Activated CD4-positive, alpha-beta T cell treated with anti-CD3 and anti-CD28 coated beads, Interleukin-2, Interleukin-6, amounts not matched to agents 100 ng/mL and 50 ng/mL, durations not matched to agents 16 hours and 8 hours (primary cell): ENCODE results near the gene EGFL6.
A peak's percentile ranks its signal among the peaks of the same experiment; 100 is the strongest.
"Not testable (repeated sequence)": the region's sequence is repeated elsewhere in the genome, so short reads cannot be mapped to it uniquely, and the experiment has no call there.

Experiments
- DNase-seq: peaks from one replicate; pipeline ENCODE4 v3.0.0-alpha.2; 2020

EGFL6 gene

GRCh38 chrX:13655674-13656073 lies 86.3 kb downstream of the EGFL6 start:
- DNase-seq, result no peak

GRCh38 chrX:13658602-13659001 lies 89.2 kb downstream of the EGFL6 start:
- DNase-seq, result peak; percentile 61

DNA sequence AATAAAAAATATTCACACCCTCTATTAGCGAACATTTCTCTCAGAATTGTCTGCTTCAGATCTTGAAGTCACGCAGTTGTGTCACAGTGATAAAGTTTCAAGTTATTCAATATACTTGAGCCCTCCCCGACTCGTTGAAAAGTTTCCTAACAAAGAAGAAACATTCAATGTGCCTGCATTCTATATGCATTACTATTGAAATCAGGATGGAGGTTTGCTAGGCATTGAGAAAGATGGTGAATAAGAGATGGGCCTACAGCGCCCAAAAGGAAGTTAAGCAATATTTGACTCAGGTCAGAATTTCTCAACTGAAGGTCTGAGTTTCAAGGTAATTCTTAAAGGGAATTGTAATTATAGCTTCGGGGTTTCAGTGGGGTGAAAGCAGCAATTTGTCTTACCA lies 89.7 kb downstream of the EGFL6 start:
- no peak for DNase-seq

DNA sequence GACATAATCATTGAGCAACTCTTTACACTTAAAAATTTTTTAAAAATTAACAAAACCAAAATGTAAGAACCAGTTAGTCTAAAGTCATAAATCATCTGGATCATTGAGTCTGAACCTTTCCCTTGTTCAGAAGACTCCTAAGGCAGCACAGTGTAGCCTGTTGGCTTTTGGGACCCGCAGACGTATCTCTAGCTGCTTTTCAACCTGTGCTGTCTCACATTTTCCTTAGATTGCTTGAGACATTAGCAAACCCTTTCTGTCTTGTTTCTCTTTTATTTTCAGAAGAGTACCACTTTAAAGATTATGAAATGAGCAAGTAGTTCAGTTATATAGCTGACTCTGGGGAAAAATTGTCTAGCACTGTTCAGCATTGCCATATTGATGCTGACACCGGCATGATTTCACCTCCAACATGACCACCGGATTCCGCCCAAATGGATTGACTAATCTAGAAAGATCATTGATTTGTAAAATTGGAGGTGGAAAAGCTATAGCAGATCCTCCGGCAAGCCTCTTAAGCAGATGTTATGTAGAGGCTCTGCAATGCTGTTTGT lies 92.4 kb downstream of the EGFL6 start:
- peak; percentile 24 for DNase-seq

DNA sequence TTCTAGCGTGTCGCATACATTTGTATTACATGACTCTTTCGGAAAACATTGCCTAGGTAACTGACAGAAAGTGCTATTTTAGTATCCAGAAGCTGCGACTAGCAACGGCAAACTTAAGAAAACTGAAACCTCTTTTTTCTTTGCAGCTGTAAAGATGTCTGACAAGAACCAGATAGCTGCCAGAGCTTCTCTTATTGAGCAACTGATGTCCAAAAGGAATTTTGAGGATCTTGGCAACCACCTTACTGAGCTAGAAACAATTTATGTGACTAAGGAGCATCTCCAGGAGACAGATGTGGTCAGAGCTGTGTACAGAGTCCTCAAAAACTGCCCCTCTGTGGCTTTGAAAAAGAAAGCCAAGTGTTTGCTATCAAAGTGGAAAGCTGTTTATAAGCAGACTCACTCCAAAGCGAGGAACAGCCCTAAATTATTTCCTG lies 93.0 kb downstream of the EGFL6 start:
- no peak for DNase-seq

DNA sequence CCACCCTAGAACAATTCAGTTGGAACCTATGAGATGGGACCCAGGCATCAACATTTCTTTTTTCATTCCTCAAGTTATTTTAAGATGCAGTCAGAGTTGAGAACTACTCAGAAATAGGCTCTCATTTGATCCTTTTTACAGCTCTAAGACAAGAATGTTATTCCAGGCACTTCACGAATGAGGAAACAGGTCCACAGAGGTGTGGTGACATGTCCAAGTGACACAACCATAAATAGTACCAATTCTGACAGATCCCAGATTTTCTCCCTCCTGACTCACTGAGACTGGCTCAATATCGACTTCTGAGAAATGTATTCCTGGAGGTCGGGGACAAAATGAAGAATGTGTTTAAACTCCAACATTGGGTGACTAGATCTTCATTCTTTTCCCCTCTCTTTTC lies 94.6 kb downstream of the EGFL6 start:
- DNase-seq, result no peak

GRCh38 chrX:13666836-13667235 lies 97.4 kb downstream of the EGFL6 start:
- DNase-seq, result no peak

GRCh38 chrX:13667919-13668318 lies 98.5 kb downstream of the EGFL6 start:
- DNase-seq, result no peak

GRCh38 chrX:13669246-13669737 lies 99.9 kb downstream of the EGFL6 start:
- DNase-seq, result peak; percentile 67

DNA sequence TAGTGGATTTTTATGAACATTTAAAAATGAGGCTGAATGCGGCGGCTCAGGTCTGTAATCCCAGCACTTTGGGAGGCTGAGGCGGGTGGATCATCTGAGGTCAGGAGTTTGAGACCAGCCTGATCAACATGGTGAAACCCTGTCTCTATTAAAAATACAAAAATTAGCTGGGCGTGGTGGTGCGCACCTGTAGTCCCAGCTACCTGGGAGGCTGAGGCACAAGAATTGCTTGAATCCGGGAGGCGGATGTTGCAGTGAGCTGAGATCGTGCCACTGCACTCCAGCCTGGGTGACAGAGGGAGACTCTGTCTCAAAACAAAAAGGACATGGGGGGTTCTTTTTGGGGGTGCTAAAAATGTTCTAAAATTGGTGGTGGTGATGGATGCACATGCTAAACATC lies 100.4 kb downstream of the EGFL6 start:
- not testable (repeated sequence) for DNase-seq

GRCh38 chrX:13670197-13670596 lies 100.8 kb downstream of the EGFL6 start:
- DNase-seq, result no peak

DNA sequence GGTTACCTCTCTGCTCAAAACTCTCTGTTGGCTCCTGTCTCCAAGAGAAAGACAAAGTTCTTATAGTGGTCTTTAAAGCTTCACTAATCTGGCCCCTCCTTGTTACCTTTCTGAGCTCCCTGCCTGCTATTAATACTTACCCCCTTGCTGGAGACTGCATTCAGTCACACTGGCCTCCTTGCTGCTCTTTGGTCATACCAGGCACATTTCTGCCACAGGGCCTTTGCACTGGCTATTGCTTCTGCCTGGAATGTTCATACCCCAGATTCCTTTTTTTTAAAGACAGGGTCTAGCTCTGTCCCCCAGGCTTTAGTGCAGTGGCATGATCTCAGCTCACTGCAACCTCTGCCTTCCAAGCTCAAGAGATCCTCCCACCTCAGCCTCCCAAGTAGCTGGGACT lies 103.6 kb downstream of the EGFL6 start:
- DNase-seq, result no peak

- DNase-seq, result no peak
Observed at GRCh38 chrX:13676885-13677284, 107.5 kb downstream of the EGFL6 start.

DNA sequence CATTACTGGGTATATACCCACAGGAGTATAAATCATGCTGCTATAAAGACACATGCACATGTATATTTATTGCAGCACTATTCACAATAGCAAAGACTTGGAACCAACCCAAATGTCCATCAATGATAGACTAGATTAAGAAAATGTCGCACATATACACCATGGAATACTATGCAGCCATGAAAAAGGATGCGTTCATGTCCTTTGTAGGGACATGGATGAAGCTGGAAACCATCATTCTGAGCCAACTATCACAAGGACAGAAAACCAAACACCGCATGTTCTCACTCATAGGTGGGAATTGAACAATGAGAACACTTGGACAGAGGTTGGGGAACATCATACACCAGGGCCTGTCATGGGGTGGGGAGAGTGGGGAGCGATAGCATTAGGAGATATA lies 110.3 kb downstream of the EGFL6 start:
- not testable (repeated sequence) for DNase-seq

DNA sequence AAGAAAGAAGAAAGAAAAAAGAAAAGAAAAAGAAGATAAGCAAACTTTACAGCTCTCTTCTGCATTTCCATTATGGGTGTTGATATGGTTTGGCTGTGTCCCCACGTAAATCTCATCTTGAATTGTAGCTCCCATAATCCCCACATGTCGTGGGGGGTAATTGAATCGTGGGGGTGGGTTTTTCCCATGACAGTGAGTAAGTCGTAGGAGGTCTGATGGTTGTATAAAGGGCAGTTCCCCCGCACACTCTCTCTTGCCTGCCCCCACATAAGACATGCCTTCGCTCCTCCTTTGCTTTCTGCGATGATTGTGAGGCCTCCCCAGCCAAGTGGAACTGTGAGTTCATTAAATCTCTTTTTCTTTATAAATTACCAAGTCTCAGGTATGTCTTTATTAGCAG lies 112.2 kb downstream of the EGFL6 start:
- no peak for DNase-seq
